T-helper 2 cell treated with Interferon-gamma antibody and Interleukin-4, amounts not matched to agents 100 ng/mL and 5 ng/mL, for 36 hours (primary cell): Measurements from ENCODE around the gene LEKR1. TPM values are rescaled to one million over a fixed set of nuclear protein-coding genes. Genes with fewer than 3 reads are reported as not detected.

Experiments
- intact Hi-C: fragments of 100-400 bp; cut with micrococcal nuclease; formaldehyde crosslinking; loops from one replicate; pipeline ENCODE4 v1.15.1; 2023
- total RNA-seq: library from RNA; stranded (reverse); gene quantifications from 2 replicates; pipeline ENCODE4 v1.2.3, GENCODE V29; 2022

LEKR1 gene
- total RNA-seq, 1 donor from 2014 or later = 0.70 TPM

GRCh38 chr3:157077565-157077991, 251.4 kb downstream of the LEKR1 start:
- intact Hi-C loops = no loop called here

- intact Hi-C loops = no loop called here
Observed at GRCh38 chr3:157078131-157078810, 252.1 kb downstream of the LEKR1 start.

GRCh38 chr3:157078811-157079185, 252.6 kb downstream of the LEKR1 start:
- intact Hi-C loops = no loop called here

- intact Hi-C loops = loop anchor here (2.0 to 5.0 kb wide), 2 partner anchors 405 to 538 kb away; partner anchors contain the start of gene TIPARP
Observed at GRCh38 chr3:157079676-157080369, 253.7 kb downstream of the LEKR1 start.

- intact Hi-C loops = loop anchor here (1.0 to 5.0 kb wide), 3 partner anchors 407 to 539 kb away; partner anchors contain the start of genes SSR3 and TIPARP
Observed at GRCh38 chr3:157081626-157082210, 255.6 kb downstream of the LEKR1 start.

GRCh38 chr3:157082305-157082982, 256.3 kb downstream of the LEKR1 start:
- intact Hi-C loops = loop anchor here (5.0 kb wide), 1 partner anchor 540 kb away; no protein-coding TSS in a partner anchor

GRCh38 chr3:157083824-157084223, 257.7 kb downstream of the LEKR1 start:
- intact Hi-C loops = loop anchor here (5.0 kb wide), 1 partner anchor 542 kb away; no protein-coding TSS in a partner anchor

GRCh38 chr3:157086060-157086750, 260.1 kb downstream of the LEKR1 start:
- intact Hi-C loops = loop anchor here (5.0 kb wide), 1 partner anchor 934 kb away; no protein-coding TSS in a partner anchor

GRCh38 chr3:157086775-157087174, 260.6 kb downstream of the LEKR1 start:
- intact Hi-C loops = loop anchor here (5.0 kb wide), 1 partner anchor 934 kb away; no protein-coding TSS in a partner anchor

GRCh38 chr3:157087373-157087772, 261.2 kb downstream of the LEKR1 start:
- intact Hi-C loops = loop anchor here (5.0 kb wide), 1 partner anchor 935 kb away; no protein-coding TSS in a partner anchor

GRCh38 chr3:157087780-157088600, 261.8 kb downstream of the LEKR1 start:
- intact Hi-C loops = loop anchor here (1.0 to 5.0 kb wide), 7 partner anchors 15 to 1234 kb away; partner anchors contain the start of genes CCNL1, SLC33A1 and SSR3

- intact Hi-C loops = loop anchor here (1.0 to 5.0 kb wide), 11 partner anchors 14 to 1235 kb away; partner anchors contain the start of genes CCNL1, SLC33A1, SSR3 and TIPARP
Observed at GRCh38 chr3:157088601-157089454, 262.7 kb downstream of the LEKR1 start.

GRCh38 chr3:157089455-157090221, 263.5 kb downstream of the LEKR1 start:
- intact Hi-C loops = loop anchor here (1.0 to 5.0 kb wide), 7 partner anchors 13 to 937 kb away; partner anchors contain the start of gene TIPARP

GRCh38 chr3:157091083-157091833, 265.1 kb downstream of the LEKR1 start:
- intact Hi-C loops = no loop called here

GRCh38 chr3:157092230-157092629, 266.1 kb downstream of the LEKR1 start:
- intact Hi-C loops = no loop called here

- intact Hi-C loops = no loop called here
Observed at GRCh38 chr3:157093096-157093495, 266.9 kb downstream of the LEKR1 start.

- intact Hi-C loops = no loop called here
Observed at GRCh38 chr3:157094301-157094700, 268.1 kb downstream of the LEKR1 start.
